ENCODE measurements around the gene CDK2.
"Not testable (repeated sequence)": the region's sequence is repeated elsewhere in the genome, so short reads cannot be mapped to it uniquely, and the experiment has no call there.

GRCh38 chr12:55981882-55982281 lies 15.3 kb downstream of the CDK2 start:
- TF ChIP-seq CTCF (IDR thresholded peaks at IDR 0.05); EP300 (IDR thresholded peaks at IDR 0.05); REST (IDR thresholded peaks at IDR 0.05); RCOR1 (IDR thresholded peaks at IDR 0.05; ENCODE audit: low read depth, low read length); ZC3H11A (IDR thresholded peaks at IDR 0.05); RAD21 (conservative IDR thresholded peaks at IDR 0.05 in 1 of 2, IDR thresholded peaks at IDR 0.05 in 1 of 2); POLR2A (IDR thresholded peaks at IDR 0.05; ENCODE audit: low read length); HOXB13 (CRISPR knock-in tag; IDR thresholded peaks at IDR 0.05; ENCODE audit: low read depth); POLR2AphosphoS2 (conservative IDR thresholded peaks at IDR 0.05; ENCODE audit: low read length); USF2 (IDR thresholded peaks at IDR 0.05); BHLHE40 (IDR thresholded peaks at IDR 0.05; ENCODE audit: low read depth, low read length); CHD2 (IDR thresholded peaks at IDR 0.05; ENCODE audit: low read length, partially characterized antibody); SREBF2 (IDR thresholded peaks at IDR 0.05): not testable (repeated sequence)

All from A549 (cell line).